Measurements from ENCODE around the gene NPC1L1. TPM values are rescaled to one million over a fixed set of nuclear protein-coding genes. Genes with fewer than 3 reads are reported as not detected.

The NPC1L1 gene
- total RNA-seq, 1 experiment from 2014 or later: 0.04 TPM

GRCh38 chr7:44530990-44531389 is 10.1 kb downstream of the NPC1L1 start:
- ChIA-PET CTCF (no interaction called here), POLR2A (ENCODE audit: unreplicated experiment) (no interaction called here)
- DNase-seq (no peak), ATAC-seq (no peak)
- H3K4me1 ChIP-seq (ENCODE audit: insufficient read depth, low read length): no peaks in the 10 kb centered on the region
- no peaks in the 10 kb centered on the region for H3K36me3 ChIP-seq (ENCODE audit: low read depth, low read length)
- H3K27ac ChIP-seq (ENCODE audit: low read length): no peak overlapping the region
- H3K4me2 ChIP-seq (ENCODE audit: low read length): no peak overlapping the region
- no peaks in the 10 kb centered on the region for H3F3A ChIP-seq (ENCODE audit: low read length, unreplicated experiment)
- intact Hi-C loops (cut with micrococcal nuclease): no loop called here
- TF ChIP-seq EZH2phosphoT487 (IDR thresholded peaks at IDR 0.05; ENCODE audit: borderline replicate concordance, low read length): no peak
- TF ChIP-seq CTCF (conservative IDR thresholded peaks at IDR 0.05; ENCODE audit: low read depth, low read length): no peak
- no peak for TF ChIP-seq EZH2 (IDR thresholded peaks at IDR 0.05; ENCODE audit: low read length, unreplicated experiment)
- H3K79me2 ChIP-seq (ENCODE audit: low read length): no peaks in the 10 kb centered on the region
- no peaks in the 10 kb centered on the region for H4K20me1 ChIP-seq (ENCODE audit: low read length)
- BruUV-seq (replicated peaks): no TSS peak
- no peaks in the 10 kb centered on the region for H3K9me2 ChIP-seq (replicated peaks; ENCODE audit: low read length)
- H3K4me3 ChIP-seq (ENCODE audit: low read length): no peak overlapping the region
- H3K9ac ChIP-seq (ENCODE audit: low read length): no peak overlapping the region
- H3K9me3 ChIP-seq (ENCODE audit: low read length): no peaks in the 10 kb centered on the region
- H3K27me3 ChIP-seq (ENCODE audit: low read length): no peaks in the 10 kb centered on the region
- H2AFZ ChIP-seq (ENCODE audit: low read length): no peak overlapping the region

- intact Hi-C loops (cut with micrococcal nuclease): no loop called here
- Histone ChIP-seq H3K9me2 (replicated peaks; ENCODE audit: low read length) (no peaks in the 10 kb centered on the region), H2AFZ (ENCODE audit: low read length) (no peak overlapping the region), H3K79me2 (ENCODE audit: low read length) (no peaks in the 10 kb centered on the region), H3K4me2 (ENCODE audit: low read length) (no peak overlapping the region), H3K27me3 (ENCODE audit: low read length) (no peaks in the 10 kb centered on the region), H3K36me3 (ENCODE audit: low read depth, low read length) (no peaks in the 10 kb centered on the region), H3K27ac (ENCODE audit: low read length) (no peak overlapping the region), H4K20me1 (ENCODE audit: low read length) (no peaks in the 10 kb centered on the region), H3K4me1 (ENCODE audit: insufficient read depth, low read length) (no peaks in the 10 kb centered on the region), H3K4me3 (ENCODE audit: low read length) (no peak overlapping the region), H3K9me3 (ENCODE audit: low read length) (no peaks in the 10 kb centered on the region), H3K9ac (ENCODE audit: low read length) (no peak overlapping the region), H3F3A (ENCODE audit: low read length, unreplicated experiment) (no peaks in the 10 kb centered on the region)
- no peak for ATAC-seq
- POLR2A ChIA-PET (ENCODE audit: unreplicated experiment): no interaction called here
- CTCF ChIA-PET: no interaction called here
- BruUV-seq (replicated peaks): no TSS peak
- TF ChIP-seq CTCF (conservative IDR thresholded peaks at IDR 0.05; ENCODE audit: low read depth, low read length) (no peak), EZH2phosphoT487 (IDR thresholded peaks at IDR 0.05; ENCODE audit: borderline replicate concordance, low read length) (no peak), EZH2 (IDR thresholded peaks at IDR 0.05; ENCODE audit: low read length, unreplicated experiment) (no peak)
- no peak for DNase-seq
These were observed 16.2 kb downstream of the NPC1L1 start for GRCh38 chr7:44524811-44525388.

- H3K9ac ChIP-seq (ENCODE audit: low read length): no peak overlapping the region
- ChIA-PET POLR2A (ENCODE audit: unreplicated experiment) (no interaction called here), CTCF (no interaction called here)
- no peak overlapping the region for H2AFZ ChIP-seq (ENCODE audit: low read length)
- no peak overlapping the region for H3K4me3 ChIP-seq (ENCODE audit: low read length)
- TF ChIP-seq CTCF (conservative IDR thresholded peaks at IDR 0.05; ENCODE audit: low read depth, low read length) (no peak), EZH2phosphoT487 (IDR thresholded peaks at IDR 0.05; ENCODE audit: borderline replicate concordance, low read length) (no peak), EZH2 (IDR thresholded peaks at IDR 0.05; ENCODE audit: low read length, unreplicated experiment) (no peak)
- no peaks in the 10 kb centered on the region for H3K36me3 ChIP-seq (ENCODE audit: low read depth, low read length)
- no peaks in the 10 kb centered on the region for H3K27me3 ChIP-seq (ENCODE audit: low read length)
- H4K20me1 ChIP-seq (ENCODE audit: low read length): no peaks in the 10 kb centered on the region
- no peaks in the 10 kb centered on the region for H3K9me2 ChIP-seq (replicated peaks; ENCODE audit: low read length)
- intact Hi-C loops (cut with micrococcal nuclease): no loop called here
- no TSS peak for BruUV-seq (replicated peaks)
- no peak overlapping the region for H3K4me2 ChIP-seq (ENCODE audit: low read length)
- DNase-seq: no peak
- ATAC-seq: no peak
- H3K9me3 ChIP-seq (ENCODE audit: low read length): no peaks in the 10 kb centered on the region
- H3K79me2 ChIP-seq (ENCODE audit: low read length): no peaks in the 10 kb centered on the region
- no peaks in the 10 kb centered on the region for H3K4me1 ChIP-seq (ENCODE audit: insufficient read depth, low read length)
- H3F3A ChIP-seq (ENCODE audit: low read length, unreplicated experiment): no peaks in the 10 kb centered on the region
- H3K27ac ChIP-seq (ENCODE audit: low read length): no peak overlapping the region
These were observed 18.8 kb downstream of the NPC1L1 start for GRCh38 chr7:44522315-44522714.
